Ovary (tissue), 9 donors: ENCODE measurements around the gene CENPK. TPM values are rescaled to one million over a fixed set of nuclear protein-coding genes. Genes with fewer than 3 reads are reported as not detected.

Experiments
- DNase-seq, 5 donors: peaks; one replicate each; pipeline ENCODE4 v3.0.0-alpha.2; 2019 to 2020
- H3K27ac ChIP-seq, 2 donors: fragments of 200-600 bp; one replicate each; pipeline versions ENCODE4 v1.5.1 to v1.8.0; 2019 to 2022
- H3K27me3 ChIP-seq: fragments of 200-600 bp; one replicate; pipeline ENCODE4 v1.8.0; 2022
- H3K36me3 ChIP-seq: fragments of 200-600 bp; sonication (generic); one replicate; pipeline ENCODE4 v1.5.1; 2019
- H3K4me1 ChIP-seq: one replicate; pipeline ENCODE4 v1.8.1; 2013; ENCODE audit warnings: mild to moderate bottlenecking, moderate library complexity; ENCODE audit not compliant: insufficient read depth
- H3K4me3 ChIP-seq: fragments of 200-600 bp; sonication (generic); one replicate; pipeline ENCODE4 v1.5.1; 2017
- H3K9me3 ChIP-seq, 2 donors: fragments of 200-600 bp in 1 of 2; sonication (generic) in 1 of 2; one replicate each; pipeline versions ENCODE4 v1.5.1 to v1.8.1; 2013 to 2019; ENCODE audit warnings: mild to moderate bottlenecking in 1 of 2, moderate library complexity in 1 of 2
- CTCF ChIP-seq, 3 donors: fragments of 450-650 bp in 2 of 3; fragments of 200-600 bp in 1 of 3; IDR thresholded peaks; one replicate each; pipeline versions ENCODE4 v1.5.1 to v1.8.0; 2016 to 2022; ENCODE audit warnings: antibody characterized with exemption in 3 of 3, mild to moderate bottlenecking in 1 of 3
- EP300 ChIP-seq: sonication (generic); formaldehyde crosslinking; IDR thresholded peaks from one replicate; pipeline ENCODE4 v1.6.1; 2017; ENCODE audit warnings: antibody characterized with exemption
- POLR2A ChIP-seq: fragments of 450-650 bp; IDR thresholded peaks from one replicate; pipeline ENCODE4 v1.6.1; 2017; ENCODE audit warnings: antibody characterized with exemption, mild to moderate bottlenecking, moderate library complexity
- WGBS, 3 donors: extraction: QIAGEN DNeasy Blood & Tissue Kit in 1 of 3; methylation state at CpG; one replicate each; pipeline versions ENCODE4 v1.1.5 to v1.1.7; 2013 to 2017; 5-methylcytosine and 5-hydroxymethylcytosine counted together
- intact Hi-C, 4 donors: fragments of 100-400 bp; cut with DNase I; formaldehyde crosslinking; loops; one replicate each; pipeline versions ENCODE4 v1.11.0 to v1.15.1; 2022 to 2023
- polyA plus RNA-seq, 2 donors: library from polyadenylated mRNA; stranded (reverse); fragments of 200-250 nt in 1 of 2; fragments of 350-450 nt in 1 of 2; fragmentation: Illumina TruSeq in 1 of 2; extraction: RNeasy Lipid Tissue Mini Kit (QIAGEN cat#74804) in 1 of 2; gene quantifications; one replicate each; pipeline ENCODE4 v1.2.3, GENCODE V29; 2013 to 2014
- small RNA-seq: library from RNA; depleted of rRNA; stranded (forward); fragments of <200 nt; gene quantifications from one replicate; pipeline ENCODE3, GENCODE V24; 2016
- total RNA-seq, 7 donors: library from RNA; depleted of rRNA in 2 of 7; stranded (reverse); fragments of >200 nt in 2 of 7; fragmentation: NEBNext Ultra II Directional in 3 of 7; extraction: Animal tissue kit (Norgen Biotek cat#: 25700) in 3 of 7; gene quantifications; one replicate each; pipeline versions ENCODE4 v1.1.0 to v1.2.4, GENCODE V29; 2016 to 2023
- donor health status: DM: no; HTN: no; CAD: no; lungs with moderate emphysema.
- donor health status: DM: no; HTN: no; CAD: no.
- donor health status: Bipolar disorder and iron deficiency.
- donor health status: DM: yes; HTN: yes; CAD: no.
- donor health status: DM: no; HTN: no; CAD: no.
- donor health status: DM: yes; HTN: yes; CAD: no.

Gene CENPK
- total and polyA plus RNA-seq, 9 donors: 0.83 to 3.0 (median 1.7) TPM

- TF ChIP-seq EP300 (no peak), CTCF (IDR thresholded peaks at IDR 0.05) (no peak), POLR2A (no peak)
- H3K4me3 ChIP-seq: no peak overlapping the region
- DNase-seq: no peak
- WGBS, 3 donors: 43 to 65% (median 58%) methylated on average over 3 of the region's 3 CpGs
- no peaks in the 10 kb centered on the region for H3K36me3 ChIP-seq
- H3K27me3 ChIP-seq: no peaks in the 10 kb centered on the region
- H3K9me3 ChIP-seq: no peaks in the 10 kb centered on the region
- no peaks in the 10 kb centered on the region for H3K4me1 ChIP-seq
- intact Hi-C loops: no loop called here
- no peak overlapping the region for H3K27ac ChIP-seq
Measured at GRCh38 chr5:65468633-65469032, 94.3 kb downstream of the CENPK start.

Small RNA genes lying within 50 kb of the gene (small RNA-seq; reads per million reads assigned to genes)
- not detected for gene RNU6-540P

Other genes with a start within 250 kb of the CENPK start
- 1 to 10 TPM in 6 of 7 donors, under 1 TPM in 1; 0.96 to 7.2 (median 2.7) TPM for gene ADAMTS6, start 81.2 kb downstream of the CENPK start, total RNA-seq
- gene ADAMTS6, start 81.2 kb downstream of the CENPK start, polyA plus RNA-seq: 1 to 10 TPM; 1.3 to 2.2 TPM
- gene PPWD1, start 128 bp upstream of the CENPK start, total RNA-seq: 10 to 100 TPM; 30.7 to 82.1 (median 36.7) TPM
- gene PPWD1, start 128 bp upstream of the CENPK start, polyA plus RNA-seq: 10 to 100 TPM; 28.0 to 41.7 TPM
- gene TRIM23, start 61.2 kb upstream of the CENPK start, total RNA-seq: 10 to 100 TPM in 6 of 7 donors, 1 to 10 TPM in 1; 9.3 to 23.4 (median 19.9) TPM
- 1 to 10 TPM; 8.3 to 9.3 TPM for gene TRIM23, start 61.2 kb upstream of the CENPK start, polyA plus RNA-seq
- gene SHLD3, start 61.9 kb upstream of the CENPK start, total RNA-seq: 1 to 10 TPM; 1.6 to 3.3 (median 2.6) TPM
- gene SHLD3, start 61.9 kb upstream of the CENPK start, polyA plus RNA-seq: 1 to 10 TPM; 1.2 to 1.6 TPM
- 10 to 100 TPM; 10.5 to 21.5 (median 13.9) TPM for gene TRAPPC13, start 61.9 kb upstream of the CENPK start, total RNA-seq
- gene TRAPPC13, start 61.9 kb upstream of the CENPK start, polyA plus RNA-seq: 10 to 100 TPM; 11.4 to 11.7 TPM
- gene SGTB, start 158.9 kb upstream of the CENPK start, total RNA-seq: 1 to 10 TPM; 4.9 to 9.9 (median 7.1) TPM
- 1 to 10 TPM; 2.6 to 8.4 TPM for gene SGTB, start 158.9 kb upstream of the CENPK start, polyA plus RNA-seq
- 10 to 100 TPM in 3 of 7 donors, 1 to 10 TPM in 4; 2.3 to 16.3 (median 8.2) TPM for gene NLN, start 159.0 kb upstream of the CENPK start, total RNA-seq
- gene NLN, start 159.0 kb upstream of the CENPK start, polyA plus RNA-seq: 10 to 100 TPM in 1 of 2 donors, 1 to 10 TPM in 1; 2.5 to 11.0 TPM